Muscle of arm (tissue), 14 donors: ENCODE data around the gene EBP. TPM values are rescaled to one million over a fixed set of nuclear protein-coding genes. Genes with fewer than 3 reads are reported as not detected.

ENCODE experiments used
- DNase-seq: peaks from one replicate; pipeline ENCODE4 v3.0.0-alpha.2; 2013
- long read RNA-seq, 11 donors: transcript quantifications; one replicate each; lab custom pipeline, GENCODE V29; 2026
- polyA plus RNA-seq, 12 donors: library from polyadenylated mRNA; unstranded; fragments of 120-200 nt; gene quantifications; one replicate each; pipeline ENCODE4 v1.2.1, GENCODE V29; 2013; ENCODE audit not compliant: insufficient read length in 12 of 12

EBP gene
- 10 to 100 TPM in 11 of 12 donors, not detected in 1; 13.1 to 34.0 (median 17.4) TPM for polyA plus RNA-seq
- long read RNA-seq, donor 1, transcript EBP-205 (5 exons, 1,775 nt): major isoform, 18 of 120 reads
- long read RNA-seq, donor 1, partial matches to known transcripts: 96 of 120 reads
- long read RNA-seq, donor 1, other reads (novel, unspliced or antisense): 0 of 120 reads
- long read RNA-seq, donor 2, transcript EBP-205 (5 exons, 1,775 nt): major isoform, 6 of 19 reads
- long read RNA-seq, donor 2, partial matches to known transcripts: 12 of 19 reads
- long read RNA-seq, donor 2, other reads (novel, unspliced or antisense): 0 of 19 reads
- long read RNA-seq, donor 3, partial matches to known transcripts: 0 of 3 reads
- long read RNA-seq, donor 3, other reads (novel, unspliced or antisense): 0 of 3 reads
- long read RNA-seq, donor 4, partial matches to known transcripts: 0 of 3 reads
- long read RNA-seq, donor 4, other reads (novel, unspliced or antisense): 0 of 3 reads
- long read RNA-seq, donor 5, transcript EBP-205 (5 exons, 1,775 nt): major isoform, 5 of 24 reads
- long read RNA-seq, donor 5, partial matches to known transcripts: 16 of 24 reads
- long read RNA-seq, donor 5, other reads (novel, unspliced or antisense): 0 of 24 reads
- long read RNA-seq, donor 6, partial matches to known transcripts: 0 of 3 reads
- long read RNA-seq, donor 6, other reads (novel, unspliced or antisense): 0 of 3 reads
- long read RNA-seq, donor 7, partial matches to known transcripts: 0 of 1 reads
- long read RNA-seq, donor 7, other reads (novel, unspliced or antisense): 0 of 1 reads
- long read RNA-seq, donor 8, transcript EBP-205 (5 exons, 1,775 nt): major isoform, 9 of 32 reads
- long read RNA-seq, donor 8, partial matches to known transcripts: 21 of 32 reads
- long read RNA-seq, donor 8, other reads (novel, unspliced or antisense): 0 of 32 reads
- long read RNA-seq, donor 9, transcript EBP-205 (5 exons, 1,775 nt): major isoform, 8 of 15 reads
- long read RNA-seq, donor 9, partial matches to known transcripts: 7 of 15 reads
- long read RNA-seq, donor 9, other reads (novel, unspliced or antisense): 0 of 15 reads
- long read RNA-seq, donor 10, partial matches to known transcripts: 8 of 13 reads
- long read RNA-seq, donor 10, other reads (novel, unspliced or antisense): 0 of 13 reads
- long read RNA-seq, donor 11, partial matches to known transcripts: 7 of 12 reads
- long read RNA-seq, donor 11, other reads (novel, unspliced or antisense): 0 of 12 reads

DNA sequence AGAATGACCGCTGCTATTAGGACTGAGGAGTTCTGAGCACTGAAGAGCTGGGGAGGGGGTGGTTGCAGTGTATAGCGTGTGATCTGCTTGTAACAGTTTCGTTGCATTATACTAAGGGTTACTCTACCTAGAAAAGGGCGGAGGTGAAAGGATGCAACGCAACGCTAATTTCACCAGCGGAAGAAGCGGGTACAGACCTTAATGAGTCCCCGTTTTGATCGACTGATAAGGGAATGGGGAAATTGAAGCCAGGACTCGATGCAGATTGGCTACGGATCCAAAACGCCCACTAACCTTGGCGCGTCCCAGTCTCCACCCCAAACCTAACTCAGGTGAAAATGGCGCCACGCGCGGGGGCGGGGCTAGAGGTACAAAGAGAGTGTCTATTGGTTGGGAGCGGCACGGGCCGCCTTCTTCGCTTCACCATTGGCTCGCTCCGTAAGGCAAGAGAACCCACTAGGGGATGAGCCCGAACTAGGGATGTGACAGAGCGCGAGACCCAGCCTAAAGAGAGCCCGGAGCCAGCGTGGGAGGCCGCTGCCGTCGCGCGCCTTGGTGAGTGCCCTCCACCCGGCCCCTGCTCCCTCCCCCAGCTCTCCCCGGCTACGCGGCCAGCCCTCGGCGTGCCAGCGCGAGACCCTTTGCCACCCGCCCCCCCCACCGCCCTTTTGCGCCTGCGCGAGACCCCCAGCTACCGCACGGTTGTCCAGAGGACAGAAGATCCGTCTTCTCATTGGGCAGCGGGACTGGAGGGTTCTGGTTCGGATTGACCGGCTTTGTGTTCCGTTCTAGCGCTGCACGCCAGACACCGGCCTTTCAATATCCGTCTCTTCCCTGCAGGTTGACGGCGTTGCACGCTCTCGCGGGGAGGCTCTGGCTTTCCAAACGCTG is at the start of gene EBP:
Gene EBP (plus strand): TSS at position 456 of the 891 bp plus-strand sequence. CDS start 1,964 bp downstream, outside the sequence.
- peak; percentile 84 for DNase-seq

DNA sequence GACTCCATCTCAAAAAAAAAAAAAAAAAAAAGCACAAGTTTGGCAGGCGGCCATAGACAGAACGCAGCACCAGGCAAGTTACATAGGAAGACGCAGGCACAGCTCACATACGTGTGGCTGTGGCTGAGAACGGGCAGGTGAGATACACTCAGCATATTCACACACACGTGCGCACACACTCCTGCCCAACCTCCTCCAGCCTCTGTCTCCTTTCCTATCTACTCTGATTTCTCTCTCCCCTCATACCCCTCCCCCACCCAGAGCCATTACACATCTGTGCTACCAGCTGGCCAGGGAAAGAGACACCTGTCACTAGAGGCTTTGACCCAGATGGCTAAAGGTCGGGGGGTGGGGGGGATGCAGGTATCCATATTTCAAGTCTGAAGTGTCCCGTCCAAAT is 49.4 kb upstream of the EBP start:
- DNase-seq: no peak

DNA sequence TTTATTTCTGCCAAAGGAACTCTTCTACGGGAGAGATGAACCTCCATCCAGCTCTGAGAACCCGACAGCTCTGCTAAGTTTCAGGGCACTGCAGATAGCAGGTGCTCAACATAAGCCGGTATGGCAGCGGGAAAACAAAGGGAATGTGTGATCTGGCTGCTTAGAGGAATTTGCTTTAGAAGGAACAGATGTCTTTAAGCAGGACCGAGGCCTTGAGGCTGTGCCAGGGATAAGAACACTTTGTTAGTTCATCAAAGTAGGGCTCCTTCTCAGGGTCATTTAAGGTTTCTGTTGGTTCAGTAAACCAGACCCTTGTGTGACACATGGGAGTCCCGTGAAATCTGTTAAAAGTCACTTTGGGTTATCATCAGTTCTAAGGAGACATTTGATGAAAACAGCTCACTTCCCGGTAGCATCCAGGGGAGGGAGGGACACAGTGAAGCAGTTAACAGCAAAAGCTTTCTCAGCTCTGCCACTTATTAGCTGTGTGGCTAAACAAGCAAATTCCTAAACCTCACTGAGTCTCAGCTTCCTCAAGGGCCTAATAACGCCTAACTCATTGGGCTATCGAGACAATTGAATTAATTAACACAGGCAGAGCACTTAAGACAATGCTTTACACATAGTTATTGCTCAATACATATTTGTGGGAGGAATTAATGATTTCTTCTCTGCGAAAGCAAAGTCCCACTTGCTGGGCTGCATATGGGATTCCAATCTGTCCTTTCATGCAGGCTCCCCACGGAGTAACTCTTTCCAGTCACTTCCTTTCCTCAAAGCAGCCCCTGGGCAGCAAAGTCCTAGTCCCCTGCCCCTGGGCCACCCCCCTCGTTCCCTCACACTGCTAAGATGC is 48.5 kb upstream of the EBP start:
- DNase-seq: no peak

DNA sequence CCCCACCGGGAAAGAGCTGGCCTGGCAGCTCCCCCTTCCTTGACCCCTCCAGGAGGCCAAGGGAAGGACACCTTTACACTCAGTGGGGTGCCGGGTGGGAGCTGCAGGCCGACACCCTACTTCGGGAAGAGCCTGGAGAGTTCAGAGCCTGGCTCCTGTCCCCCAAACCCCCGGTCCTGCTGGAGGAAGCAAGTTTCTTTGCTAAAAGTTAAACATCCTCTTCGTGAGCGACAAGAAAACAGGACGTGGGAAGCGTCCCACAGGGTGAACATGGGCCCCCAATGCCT is 48.0 kb upstream of the EBP start:
- no peak for DNase-seq

DNA sequence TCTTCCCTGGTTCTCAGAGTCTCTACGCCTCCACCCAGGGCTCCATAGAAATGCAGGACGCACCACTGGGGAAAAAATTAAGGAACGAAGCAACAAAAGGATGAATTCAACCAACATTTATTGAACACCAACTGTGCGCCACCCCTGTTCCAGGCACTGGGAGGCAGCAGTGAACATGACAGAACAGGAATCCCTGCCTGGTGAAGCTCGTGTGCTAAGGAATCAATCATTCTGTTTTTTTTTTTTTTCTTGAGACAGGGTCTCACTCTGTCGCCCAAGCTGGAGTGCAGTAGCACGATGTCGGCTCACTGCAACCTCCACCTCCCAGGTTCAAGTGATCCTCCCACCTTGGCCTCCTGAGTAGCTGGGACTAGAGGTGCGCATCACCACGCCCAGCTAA is 47.5 kb upstream of the EBP start:
- no peak for DNase-seq

DNA sequence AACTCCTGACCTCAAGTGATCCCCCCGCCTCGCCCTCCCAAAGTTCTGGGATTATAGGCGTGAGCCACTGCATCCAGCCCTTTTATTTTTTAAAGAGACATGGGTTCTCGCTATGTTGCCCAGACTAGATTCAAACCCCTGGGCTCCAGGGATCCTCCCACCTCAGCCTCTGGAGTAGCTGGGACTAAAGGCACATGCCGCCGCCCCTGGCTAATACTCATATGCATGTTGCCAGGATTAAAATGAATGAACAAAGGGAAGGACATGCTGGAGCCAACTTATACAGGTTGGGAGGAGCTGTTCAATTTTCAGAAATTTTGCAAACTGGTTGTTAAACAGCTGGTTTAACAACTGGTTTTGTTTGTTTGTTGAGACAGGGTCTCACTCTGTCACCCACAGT is 47.0 kb upstream of the EBP start:
- no peak for DNase-seq

DNA sequence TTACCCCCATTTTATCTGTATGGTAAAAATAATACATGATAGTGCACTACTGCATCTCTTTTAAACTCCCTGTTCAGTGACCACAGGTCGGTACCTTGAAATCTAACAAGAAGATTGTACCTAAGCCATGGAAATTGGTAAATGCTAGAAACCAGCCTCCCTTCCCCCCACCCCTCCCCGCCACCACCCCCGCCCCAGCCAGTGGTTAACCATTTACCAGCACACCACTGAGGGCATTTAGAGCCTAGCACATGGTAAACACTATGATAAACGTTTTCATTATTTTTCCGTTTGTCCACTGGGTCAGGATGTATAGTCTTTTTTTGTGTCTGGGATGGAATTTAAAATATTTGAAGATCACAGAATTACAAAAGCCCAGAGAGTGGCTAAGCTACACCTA is 46.3 kb upstream of the EBP start:
- no peak for DNase-seq

DNA sequence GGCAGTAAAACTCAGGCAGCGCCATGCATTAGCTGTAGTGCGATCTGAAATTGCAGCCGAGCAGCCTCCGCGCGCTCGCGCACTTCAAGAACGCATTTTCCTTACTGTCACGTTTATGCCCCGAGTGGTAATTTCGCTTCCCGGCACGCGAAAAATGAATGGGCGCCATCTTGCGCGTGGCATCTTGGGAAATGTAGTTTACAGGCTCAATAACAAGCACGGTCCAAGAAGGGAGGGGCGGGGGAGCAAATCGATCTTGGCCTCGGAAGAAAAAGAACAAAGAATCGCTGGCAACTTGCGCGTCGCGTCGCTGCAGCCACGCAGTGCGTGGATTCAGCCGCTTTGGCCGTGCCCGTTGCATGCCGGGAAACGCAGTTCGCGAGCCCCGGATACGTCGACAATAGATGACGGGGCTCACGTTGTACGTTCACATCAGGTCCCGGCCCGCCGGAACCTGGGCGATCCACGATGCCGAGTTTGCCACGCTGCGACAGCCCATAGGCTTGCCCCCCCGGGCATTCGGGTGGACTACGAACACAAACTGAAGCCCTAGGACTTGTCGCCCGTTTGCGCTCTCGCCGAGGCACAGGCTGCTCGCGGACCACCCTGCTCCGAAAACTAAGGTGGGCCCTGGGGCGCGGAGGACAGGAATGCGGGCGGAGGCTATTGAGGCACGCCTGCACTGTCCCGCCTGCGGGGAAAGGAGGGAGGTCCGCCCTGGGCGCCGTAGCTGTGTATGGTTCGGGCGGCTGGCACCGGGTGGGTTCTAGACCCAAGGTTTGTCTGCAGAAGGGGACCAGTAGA is 45.6 kb upstream of the EBP start, which contains the start of gene FTSJ1:
Gene FTSJ1 (plus strand): TSS at position 426 of the 804 bp plus-strand sequence. CDS start 1,849 bp downstream, outside the sequence.
- DNase-seq: peak; percentile 91

DNA sequence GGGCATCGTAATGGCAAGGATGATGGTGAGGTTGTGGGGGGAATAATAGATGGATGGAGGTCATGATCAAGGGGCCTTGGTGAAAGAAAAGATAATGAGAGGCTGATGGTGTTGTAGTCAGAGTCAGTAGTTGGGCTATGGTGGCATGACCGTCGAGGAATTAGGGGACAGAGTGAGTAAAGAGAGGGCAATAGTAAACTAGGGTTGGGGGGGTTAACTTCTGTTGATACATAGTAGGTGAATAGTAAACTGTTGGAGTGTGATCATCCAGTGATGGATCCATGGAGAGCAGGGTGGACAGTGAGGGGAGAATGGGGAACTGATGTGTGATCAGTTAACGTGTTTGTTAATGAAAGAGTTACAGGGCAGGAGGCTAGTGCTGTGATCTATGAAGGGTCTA is 44.7 kb upstream of the EBP start:
- DNase-seq: no peak

DNA sequence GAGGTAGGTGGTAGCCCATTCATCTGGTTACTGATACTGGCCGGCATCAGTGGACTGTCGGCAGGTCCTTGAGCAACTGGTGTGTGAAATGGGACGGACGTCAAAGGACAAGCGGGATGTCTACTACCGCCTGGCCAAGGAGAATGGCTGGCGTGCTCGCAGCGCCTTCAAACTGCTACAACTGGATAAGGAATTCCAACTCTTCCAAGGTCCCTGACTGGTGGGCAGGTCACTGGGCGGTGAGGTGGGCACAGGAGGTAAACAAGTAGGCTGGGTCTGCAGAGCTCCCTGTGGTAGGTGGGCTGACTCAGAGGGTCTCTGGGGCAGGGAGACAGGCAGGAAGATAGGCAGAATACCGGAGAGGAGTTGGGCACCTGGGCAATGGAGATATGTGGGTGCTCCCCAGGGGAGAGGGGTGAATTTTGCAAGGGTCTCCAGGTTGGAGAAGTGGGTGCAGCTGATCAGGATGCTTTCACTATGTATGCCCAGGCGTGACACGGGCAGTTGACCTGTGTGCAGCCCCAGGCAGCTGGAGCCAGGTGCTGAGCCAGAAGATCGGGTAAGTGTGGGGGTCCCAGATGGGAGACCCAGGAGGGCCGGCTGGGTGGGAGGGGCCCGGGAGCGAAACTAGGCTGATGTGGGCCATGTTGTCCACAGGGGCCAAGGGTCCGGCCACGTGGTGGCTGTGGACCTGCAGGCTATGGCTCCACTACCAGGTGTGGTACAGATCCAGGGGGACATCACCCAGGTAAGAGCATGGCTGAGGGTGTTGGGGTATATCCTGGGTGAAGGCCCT is 43.5 kb upstream of the EBP start:
- no peak for DNase-seq

DNA sequence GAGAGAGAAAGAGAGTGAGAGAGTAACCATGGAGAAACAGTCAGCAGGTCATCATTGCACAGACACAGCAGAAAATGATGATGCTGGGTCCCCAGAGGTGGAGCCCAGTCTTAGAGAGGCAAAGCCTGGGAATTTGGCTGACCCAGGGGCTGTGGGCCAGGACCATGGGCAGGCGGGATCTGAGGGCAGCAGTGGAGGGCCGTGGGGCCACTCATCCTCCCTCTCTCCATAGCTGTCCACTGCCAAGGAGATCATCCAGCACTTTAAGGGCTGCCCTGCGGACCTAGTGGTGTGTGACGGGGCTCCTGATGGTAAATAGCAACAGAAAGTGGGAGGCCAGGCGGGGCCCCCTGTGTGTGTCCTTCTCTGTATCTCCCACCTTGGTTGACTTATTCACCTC is 42.8 kb upstream of the EBP start:
- DNase-seq: no peak

DNA sequence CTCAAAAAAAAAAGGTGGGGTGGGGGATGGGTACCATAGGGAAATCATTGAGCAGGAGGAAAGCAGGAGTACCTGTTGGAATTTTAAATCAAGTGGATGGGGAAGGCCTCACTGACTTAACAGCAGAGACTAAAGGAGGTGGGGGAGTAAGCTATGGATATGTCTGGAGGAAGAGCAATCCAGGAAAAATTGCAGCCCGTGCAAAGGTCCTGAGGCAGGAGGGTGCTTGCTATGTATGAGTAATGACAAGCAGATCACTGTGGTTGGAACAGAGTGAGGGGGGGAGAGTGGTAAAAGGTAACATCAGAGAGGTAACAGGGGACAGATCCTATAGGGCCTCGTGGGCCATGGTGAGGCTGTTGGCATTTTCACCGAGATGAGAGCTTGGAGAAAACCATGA is 41.5 kb upstream of the EBP start:
- DNase-seq: no peak

DNA sequence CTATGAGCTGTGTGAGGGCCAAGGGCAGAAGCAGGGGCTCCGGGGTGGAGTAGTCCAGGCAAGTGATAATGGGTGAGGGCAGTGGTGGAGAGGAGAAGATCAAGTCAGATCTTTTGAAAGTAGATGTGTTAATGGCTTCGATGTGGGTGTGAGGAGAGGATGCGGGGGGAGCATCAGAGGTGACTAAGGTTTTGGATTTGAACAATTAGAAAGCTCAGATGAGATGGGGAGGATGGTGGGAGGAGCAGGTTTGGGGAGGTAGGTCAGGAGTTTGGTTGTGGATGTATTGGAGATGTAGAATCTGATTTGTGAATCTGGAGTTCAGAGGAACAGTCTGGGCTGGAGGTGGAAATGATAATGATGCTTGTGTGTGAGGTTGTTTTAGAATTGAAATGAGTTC is 41.0 kb upstream of the EBP start:
- DNase-seq: no peak

DNA sequence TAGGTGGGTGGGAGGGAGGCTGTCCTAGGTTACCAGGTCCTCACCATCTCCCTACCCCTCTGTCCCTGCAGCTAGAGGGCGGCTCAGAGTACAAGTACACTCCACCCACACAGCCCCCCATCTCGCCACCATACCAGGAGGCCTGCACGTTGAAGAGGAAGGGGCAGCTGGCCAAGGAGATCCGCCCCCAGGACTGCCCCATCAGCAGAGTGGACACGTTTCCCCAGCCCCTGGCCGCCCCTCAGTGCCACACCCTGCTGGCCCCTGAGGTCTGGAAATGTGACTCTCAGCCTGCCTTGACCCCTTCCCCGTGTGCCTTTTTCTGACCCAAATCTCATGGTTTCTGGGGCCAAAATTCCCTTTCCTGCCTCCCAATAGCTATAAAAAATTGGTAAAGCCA is 39.1 kb upstream of the EBP start:
- no peak for DNase-seq

DNA sequence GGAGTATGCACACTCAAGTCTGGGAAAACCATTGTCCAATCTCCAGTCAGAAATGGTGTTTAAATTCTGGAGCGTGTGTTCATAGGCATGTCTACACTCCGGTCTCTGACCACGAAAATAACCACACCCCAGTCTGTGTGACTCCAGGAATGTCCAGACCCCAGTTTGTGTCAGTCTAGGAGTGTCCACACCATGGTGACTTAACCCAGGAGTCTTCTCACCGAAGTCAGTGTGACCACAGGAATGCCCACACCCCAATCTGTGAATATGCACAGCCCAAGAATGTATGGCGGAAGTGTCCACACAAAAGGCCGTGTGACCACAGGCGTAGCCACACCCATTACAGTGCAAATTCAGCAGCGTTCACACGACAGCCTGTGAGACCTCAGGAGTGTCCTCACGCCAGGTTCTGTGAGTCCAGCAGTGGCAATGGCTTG is 34.2 kb upstream of the EBP start:
- DNase-seq: no peak

DNA sequence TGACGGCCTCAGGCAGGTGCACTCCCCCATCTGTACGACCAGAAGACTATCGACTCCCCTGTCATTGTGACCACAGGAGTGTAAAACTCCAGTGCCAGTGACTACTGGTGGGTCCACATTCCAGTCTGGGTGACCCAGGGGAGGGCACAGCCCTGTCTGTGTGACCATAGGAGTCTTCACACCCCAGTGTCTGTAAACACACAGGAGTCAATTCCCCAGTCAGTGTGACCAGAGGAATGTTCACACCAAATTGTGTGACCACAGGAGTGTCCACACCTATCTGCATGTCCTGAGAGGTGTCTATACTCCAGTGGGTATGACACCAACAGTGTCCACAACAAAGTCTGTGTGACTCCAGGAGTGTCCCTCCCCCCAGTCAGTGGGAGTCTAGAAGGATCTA is 33.6 kb upstream of the EBP start:
- no peak for DNase-seq

DNA sequence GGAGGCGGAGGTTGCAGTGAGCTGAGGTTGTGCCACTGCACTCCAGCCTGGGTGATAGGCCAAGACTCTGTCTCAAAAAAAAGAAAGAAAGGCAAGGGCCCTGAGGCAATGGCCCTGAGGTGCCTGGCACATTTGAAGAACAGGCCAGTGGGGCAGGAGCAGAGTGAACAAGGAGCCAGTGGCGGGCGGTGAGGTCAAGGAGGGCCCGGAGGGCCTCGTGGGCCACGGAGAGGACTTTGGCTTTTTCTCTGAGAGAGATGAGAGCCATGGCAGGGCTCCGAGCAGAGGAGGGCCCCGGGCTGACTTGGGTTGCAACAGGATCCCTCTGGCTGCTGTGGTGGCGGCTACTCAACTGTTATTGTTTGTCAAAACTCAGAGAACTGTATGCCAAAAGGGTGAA is 32.3 kb upstream of the EBP start:
- DNase-seq: no peak

DNA sequence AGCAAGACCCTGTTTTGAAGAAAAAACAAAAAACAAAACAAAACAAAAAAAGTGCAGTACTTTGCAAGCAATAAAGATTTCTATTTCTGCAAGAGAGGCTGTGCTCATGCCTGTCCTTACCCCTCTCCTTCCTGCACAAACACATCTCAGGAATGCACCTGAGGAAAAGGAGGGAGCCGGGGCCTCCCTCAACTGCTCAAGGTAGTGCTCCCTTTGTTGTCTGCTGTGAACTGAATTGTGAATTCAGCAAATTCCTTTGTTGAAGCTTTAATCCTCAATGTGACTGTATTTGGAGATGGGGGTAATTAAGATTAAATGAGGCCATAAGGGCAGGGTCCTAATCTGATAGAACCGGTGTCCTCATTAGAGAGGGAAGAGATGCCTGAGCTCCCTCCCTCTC is 31.7 kb upstream of the EBP start:
- DNase-seq: no peak
